Vagina (tissue), 2 donors: ENCODE results near the gene SAG.

Experiments
- POLR2A ChIP-seq, 2 donors: fragments of 450-650 bp; IDR thresholded peaks; one replicate each; pipeline ENCODE4 v1.6.1; 2017; ENCODE audit warnings: antibody characterized with exemption in 2 of 2, mild to moderate bottlenecking in 2 of 2, moderate library complexity in 2 of 2
- POLR2AphosphoS5 ChIP-seq, 2 donors: sonication (generic); formaldehyde crosslinking; IDR thresholded peaks; one replicate each; pipeline ENCODE4 v1.9.0; 2017; ENCODE audit warnings: antibody characterized with exemption in 2 of 2, mild to moderate bottlenecking in 2 of 2, low read depth in 1 of 2; ENCODE audit not compliant: insufficient read depth in 1 of 2
- TF ChIP-seq, protein P1 (sequence below), 3 experiments: fragments of 450-650 bp in 2 of 3; fragments of 200-600 bp in 1 of 3; sonication (generic) in 1 of 3; IDR thresholded peaks; one replicate each; pipeline ENCODE4 v1.5.1; 2017 to 2019; ENCODE audit warnings: antibody characterized with exemption in 3 of 3, mild to moderate bottlenecking in 2 of 3, moderate library complexity in 2 of 3

DNA sequence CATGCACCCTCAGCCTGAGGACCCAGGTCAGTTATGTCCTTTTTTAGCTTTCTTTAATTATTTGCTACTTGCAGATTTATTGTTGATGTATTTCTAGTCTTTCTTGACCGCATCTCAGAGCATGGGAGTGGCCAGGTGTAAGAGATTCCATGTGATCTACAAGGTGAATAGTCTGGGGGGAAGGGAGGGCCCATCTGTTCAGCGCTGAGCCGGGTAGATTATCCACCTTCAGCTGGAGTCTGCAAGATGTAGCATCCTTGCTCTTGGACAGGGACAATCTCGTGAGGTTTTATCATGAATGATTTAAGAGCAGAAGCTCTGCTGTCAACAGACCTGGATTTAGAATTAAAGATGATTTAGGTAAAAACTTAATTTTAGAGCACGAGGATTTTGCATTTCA, 34.7 kb downstream of the SAG start:
- TF ChIP-seq, protein P1, sequence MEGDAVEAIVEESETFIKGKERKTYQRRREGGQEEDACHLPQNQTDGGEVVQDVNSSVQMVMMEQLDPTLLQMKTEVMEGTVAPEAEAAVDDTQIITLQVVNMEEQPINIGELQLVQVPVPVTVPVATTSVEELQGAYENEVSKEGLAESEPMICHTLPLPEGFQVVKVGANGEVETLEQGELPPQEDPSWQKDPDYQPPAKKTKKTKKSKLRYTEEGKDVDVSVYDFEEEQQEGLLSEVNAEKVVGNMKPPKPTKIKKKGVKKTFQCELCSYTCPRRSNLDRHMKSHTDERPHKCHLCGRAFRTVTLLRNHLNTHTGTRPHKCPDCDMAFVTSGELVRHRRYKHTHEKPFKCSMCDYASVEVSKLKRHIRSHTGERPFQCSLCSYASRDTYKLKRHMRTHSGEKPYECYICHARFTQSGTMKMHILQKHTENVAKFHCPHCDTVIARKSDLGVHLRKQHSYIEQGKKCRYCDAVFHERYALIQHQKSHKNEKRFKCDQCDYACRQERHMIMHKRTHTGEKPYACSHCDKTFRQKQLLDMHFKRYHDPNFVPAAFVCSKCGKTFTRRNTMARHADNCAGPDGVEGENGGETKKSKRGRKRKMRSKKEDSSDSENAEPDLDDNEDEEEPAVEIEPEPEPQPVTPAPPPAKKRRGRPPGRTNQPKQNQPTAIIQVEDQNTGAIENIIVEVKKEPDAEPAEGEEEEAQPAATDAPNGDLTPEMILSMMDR (IDR thresholded peaks at IDR 0.05) = no peak
- no peak for TF ChIP-seq POLR2AphosphoS5 (IDR thresholded peaks at IDR 0.05; ENCODE audit: insufficient read depth in 1 of 2, low read depth in 1 of 2)
- TF ChIP-seq POLR2A (IDR thresholded peaks at IDR 0.05) = no peak
